Right ventricle myocardium inferior (tissue), 1 donor: Measurements from ENCODE around the gene GRIN1. TPM values are rescaled to one million over a fixed set of nuclear protein-coding genes. Genes with fewer than 3 reads are reported as not detected.

Experiments
- ATAC-seq: fragments of 200-7000 bp; cut with Tn5 transposase; one replicate; pipeline ENCODE4 v1.9.1; 2020; ENCODE audit warnings: mild to moderate bottlenecking, moderate library complexity
- DNase-seq: peaks from one replicate; pipeline ENCODE4 v3.0.0; 2021; ENCODE audit errors: missing footprints
- intact Hi-C: fragments of 100-400 bp; cut with DNase I; formaldehyde crosslinking; loops from one replicate; pipeline ENCODE4 v1.11.0; 2022
- long read RNA-seq: library from polyadenylated mRNA; unstranded; transcript quantifications from one replicate; pipeline ENCODE4 v2.0.0, GENCODE V29; 2021
- total RNA-seq: library from RNA; stranded (reverse); fragmentation: NEBNext Ultra II Directional; extraction: Animal tissue kit (Norgen Biotek cat#: 25700); gene quantifications from one replicate; pipeline ENCODE4 v1.2.1, GENCODE V29; 2021
- donor health status: DM: no; HTN: yes; CAD: no; lungs with severe emphysema.

The GRIN1 gene
- not detected for total RNA-seq
- long read RNA-seq: 0 reads

- ATAC-seq (peak; percentile 61), DNase-seq (peak; percentile 55)
- intact Hi-C loops: no loop called here
These were observed at the start of gene GRIN1 for GRCh38 chr9:137138722-137139467. Gene GRIN1 (plus strand): TSS chr9:137139154. CDS start chr9:137139487, 333 bp downstream.

- intact Hi-C loops: no loop called here
- no peak for DNase-seq
- no peak for ATAC-seq
These were observed 49.6 kb upstream of the GRIN1 start for GRCh38 chr9:137089232-137089947.

GRCh38 chr9:137095664-137096517, 43.1 kb upstream of the GRIN1 start:
- ATAC-seq (peak; percentile 20), DNase-seq (no peak)
- intact Hi-C loops: no loop called here

- ATAC-seq (no peak), DNase-seq (no peak)
- intact Hi-C loops: no loop called here
These were observed 42.0 kb upstream of the GRIN1 start for GRCh38 chr9:137096785-137097546.

- intact Hi-C loops: no loop called here
- DNase-seq (peak; percentile 52), ATAC-seq (no peak)
These were observed 41.0 kb upstream of the GRIN1 start for GRCh38 chr9:137097761-137098462.

GRCh38 chr9:137099231-137099630, 39.7 kb upstream of the GRIN1 start:
- DNase-seq (no peak), ATAC-seq (no peak)
- intact Hi-C loops: no loop called here

- intact Hi-C loops: no loop called here
- ATAC-seq (no peak), DNase-seq (peak; percentile 68)
These were observed 35.6 kb upstream of the GRIN1 start for GRCh38 chr9:137103206-137103999.

GRCh38 chr9:137105814-137106661, 32.9 kb upstream of the GRIN1 start:
- intact Hi-C loops: no loop called here
- DNase-seq: peak; percentile 60
- no peak for ATAC-seq

- intact Hi-C loops: no loop called here
- peak; percentile 35 for DNase-seq
- no peak for ATAC-seq
These were observed 32.2 kb upstream of the GRIN1 start for GRCh38 chr9:137106662-137107250.

- ATAC-seq (no peak), DNase-seq (peak; percentile 56)
- intact Hi-C loops: no loop called here
These were observed 31.5 kb upstream of the GRIN1 start for GRCh38 chr9:137107312-137107921.

GRCh38 chr9:137107982-137108381, 31.0 kb upstream of the GRIN1 start:
- DNase-seq: peak; percentile 43

GRCh38 chr9:137108608-137109249, 30.2 kb upstream of the GRIN1 start:
- DNase-seq (no peak), ATAC-seq (no peak)
- intact Hi-C loops: no loop called here

More at GRCh38 chr9:137107982-137108381, 31.0 kb upstream of the GRIN1 start:
- intact Hi-C loops: no loop called here
- no peak for ATAC-seq

- DNase-seq: peak; percentile 51
- intact Hi-C loops: no loop called here
- no peak for ATAC-seq
These were observed 29.5 kb upstream of the GRIN1 start for GRCh38 chr9:137109250-137110146.
